SU-DHL-6 (cell line): ENCODE data around the gene TM9SF1.

Experiments used
- EZH2phosphoT487 ChIP-seq: fragments of 200-600 bp; sonication (generic), shearing (Covaris generic); conservative IDR thresholded peaks from 2 replicates; pipeline ENCODE4 v1.6.1; 2018; ENCODE audit warnings: mild to moderate bottlenecking, antibody characterized with exemption, low read length, moderate library complexity, mixed read lengths
- TF ChIP-seq, protein P1 (sequence below): fragments of 200-600 bp; sonication (generic); IDR thresholded peaks from one replicate; pipeline ENCODE4 v1.5.1; 2017; ENCODE audit warnings: antibody characterized with exemption, mild to moderate bottlenecking, low read length, moderate library complexity; ENCODE audit not compliant: insufficient read depth, poor library complexity, severe bottlenecking

DNA sequence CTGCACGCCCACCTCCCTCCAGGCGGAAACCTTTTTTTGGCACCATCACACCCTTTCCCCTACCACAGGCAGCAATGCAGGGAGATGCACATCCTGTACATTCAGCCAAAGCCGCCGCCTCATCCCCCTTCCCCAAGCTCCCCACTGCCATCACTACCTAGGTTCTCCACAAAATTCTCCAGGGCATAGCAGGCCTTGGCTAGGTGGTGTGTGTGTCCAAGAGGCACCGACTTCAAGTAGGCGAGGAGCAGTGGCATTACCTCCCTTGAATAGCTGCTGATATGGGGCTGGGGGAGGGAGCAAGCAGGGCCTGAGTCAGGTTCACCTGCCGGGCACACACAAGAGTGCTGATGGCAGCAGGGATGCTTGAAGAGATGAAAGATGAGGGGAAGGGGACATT is 10.2 kb downstream of the TM9SF1 start:
- TF ChIP-seq, protein P1, sequence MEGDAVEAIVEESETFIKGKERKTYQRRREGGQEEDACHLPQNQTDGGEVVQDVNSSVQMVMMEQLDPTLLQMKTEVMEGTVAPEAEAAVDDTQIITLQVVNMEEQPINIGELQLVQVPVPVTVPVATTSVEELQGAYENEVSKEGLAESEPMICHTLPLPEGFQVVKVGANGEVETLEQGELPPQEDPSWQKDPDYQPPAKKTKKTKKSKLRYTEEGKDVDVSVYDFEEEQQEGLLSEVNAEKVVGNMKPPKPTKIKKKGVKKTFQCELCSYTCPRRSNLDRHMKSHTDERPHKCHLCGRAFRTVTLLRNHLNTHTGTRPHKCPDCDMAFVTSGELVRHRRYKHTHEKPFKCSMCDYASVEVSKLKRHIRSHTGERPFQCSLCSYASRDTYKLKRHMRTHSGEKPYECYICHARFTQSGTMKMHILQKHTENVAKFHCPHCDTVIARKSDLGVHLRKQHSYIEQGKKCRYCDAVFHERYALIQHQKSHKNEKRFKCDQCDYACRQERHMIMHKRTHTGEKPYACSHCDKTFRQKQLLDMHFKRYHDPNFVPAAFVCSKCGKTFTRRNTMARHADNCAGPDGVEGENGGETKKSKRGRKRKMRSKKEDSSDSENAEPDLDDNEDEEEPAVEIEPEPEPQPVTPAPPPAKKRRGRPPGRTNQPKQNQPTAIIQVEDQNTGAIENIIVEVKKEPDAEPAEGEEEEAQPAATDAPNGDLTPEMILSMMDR, result no peak
- no peak for TF ChIP-seq EZH2phosphoT487
